Esophagus muscularis mucosa (tissue), 4 donors: Measurements from ENCODE around the gene SORCS2. TPM values are rescaled to one million over a fixed set of nuclear protein-coding genes. Genes with fewer than 3 reads are reported as not detected.

Source experiments
- DNase-seq: peaks from one replicate; pipeline ENCODE4 v3.0.0-alpha.2; 2017; ENCODE audit errors: extremely low spot score
- H3K27ac ChIP-seq, 4 donors: fragments of 200-600 bp; sonication (generic); replicated peaks in 1 of 4; 1 replicate in 3 of 4; 2 replicates in 1 of 4; pipeline ENCODE4 v1.5.1; 2016 to 2019; ENCODE audit warnings: mild to moderate bottlenecking in 1 of 4
- H3K27me3 ChIP-seq, 4 donors: fragments of 200-600 bp; sonication (generic); one replicate each; pipeline versions ENCODE4 v1.5.1 to v1.6.0; 2016 to 2019
- H3K36me3 ChIP-seq, 4 donors: fragments of 200-600 bp; sonication (generic); one replicate each; pipeline ENCODE4 v1.5.1; 2016 to 2019
- H3K4me1 ChIP-seq, 4 donors: fragments of 200-600 bp; sonication (generic); one replicate each; pipeline ENCODE4 v1.5.1; 2016 to 2019
- H3K4me3 ChIP-seq, 4 donors: fragments of 200-600 bp; sonication (generic); 1 replicate in 2 of 4; 2 replicates in 2 of 4; pipeline ENCODE4 v1.5.1; 2016 to 2019; ENCODE audit warnings: mild to moderate bottlenecking in 4 of 4, moderate library complexity in 1 of 4
- H3K9me3 ChIP-seq, 4 donors: fragments of 200-600 bp; sonication (generic); 1 replicate in 3 of 4; 2 replicates in 1 of 4; pipeline ENCODE4 v1.5.1; 2016 to 2019
- CTCF ChIP-seq, 3 experiments: fragments of 200-600 bp in 2 of 3; fragments of 450-650 bp in 1 of 3; sonication (generic) in 2 of 3; IDR thresholded peaks; one replicate each; pipeline ENCODE4 v1.5.1; 2017 to 2019; ENCODE audit warnings: antibody characterized with exemption in 3 of 3, mild to moderate bottlenecking in 2 of 3, moderate library complexity in 1 of 3
- EP300 ChIP-seq: sonication (generic); formaldehyde crosslinking; IDR thresholded peaks from one replicate; pipeline ENCODE4 v1.6.1; 2017; ENCODE audit warnings: antibody characterized with exemption
- POLR2A ChIP-seq: fragments of 450-650 bp; IDR thresholded peaks from one replicate; pipeline ENCODE4 v1.6.1; 2017; ENCODE audit warnings: antibody characterized with exemption, moderate library complexity, mild to moderate bottlenecking, low read depth
- POLR2AphosphoS5 ChIP-seq, 2 donors: sonication (generic); formaldehyde crosslinking; IDR thresholded peaks; one replicate each; pipeline ENCODE4 v1.6.1; 2017; ENCODE audit warnings: antibody characterized with exemption in 2 of 2
- WGBS: methylation state at CpG from one replicate; pipeline ENCODE4 v1.1.5; 2018; 5-methylcytosine and 5-hydroxymethylcytosine counted together
- intact Hi-C: fragments of 100-400 bp; cut with DNase I; formaldehyde crosslinking; loops from one replicate; pipeline ENCODE4 v1.15.1; 2023
- small RNA-seq, 3 donors: library from RNA; depleted of rRNA; stranded (forward); fragments of <200 nt; gene quantifications; one replicate each; pipeline ENCODE3, GENCODE V24; 2016
- total RNA-seq, 4 donors: library from RNA; depleted of rRNA; stranded (reverse); fragments of >200 nt; gene quantifications; one replicate each; pipeline versions ENCODE4 v1.1.0 to v1.2.1, GENCODE V29; 2016

SORCS2 gene
- total RNA-seq, 4 donors from 2014 or later, result 3.3 to 10.1 (median 4.3) TPM

- no peak for DNase-seq
- TF ChIP-seq POLR2A, result no peak
- intact Hi-C loops, result no loop called here
- H3K27me3 ChIP-seq, result no peaks in the 10 kb centered on the region
- H3K36me3 ChIP-seq, result peaks cover 0 to 67% (median 19%) of the 10 kb centered on the region in 4 donors
- no peak overlapping the region for H3K4me3 ChIP-seq
- WGBS, result 93% methylated on average over 3 of the region's 30 CpGs
- H3K27ac ChIP-seq, result no peak overlapping the region
- H3K4me1 ChIP-seq, result peaks cover 32 to 50% (median 42%) of the 10 kb centered on the region in 4 donors
- H3K9me3 ChIP-seq, result no peaks in the 10 kb centered on the region
These were observed 595.4 kb downstream of the SORCS2 start for GRCh38 chr4:7787681-7788141.

- Histone ChIP-seq H3K4me3 (no peak overlapping the region), H3K27me3 (no peaks in the 10 kb centered on the region), H3K9me3 (no peaks in the 10 kb centered on the region), H3K36me3 (peaks cover 0 to 72% (median 22%) of the 10 kb centered on the region in 4 donors), H3K4me1 (peaks cover 27 to 45% (median 38%) of the 10 kb centered on the region in 4 donors), H3K27ac (no peak overlapping the region)
- no peak for TF ChIP-seq EP300
- no peak for DNase-seq
- intact Hi-C loops, result no loop called here
- WGBS, result 92% methylated on average over 17 of the region's 17 CpGs
These were observed 595.9 kb downstream of the SORCS2 start for GRCh38 chr4:7788193-7788592.

- H3K4me1 ChIP-seq, result peaks cover 26 to 41% (median 33%) of the 10 kb centered on the region in 4 donors
- no peaks in the 10 kb centered on the region for H3K9me3 ChIP-seq
- 86% methylated on average over 12 of the region's 13 CpGs for WGBS
- peaks cover 0 to 74% (median 29%) of the 10 kb centered on the region in 4 donors for H3K36me3 ChIP-seq
- intact Hi-C loops, result no loop called here
- TF ChIP-seq POLR2AphosphoS5 (IDR thresholded peaks at IDR 0.05) (peak; percentile 19 to 66), EP300 (no peak), POLR2A (no peak), CTCF (IDR thresholded peaks at IDR 0.05) (no peak)
- DNase-seq, result no peak
- H3K4me3 ChIP-seq, result no peak overlapping the region
- peak overlapping the region in 3 of 4 donors; percentile 31 to 65 (median 46) for H3K27ac ChIP-seq
- H3K27me3 ChIP-seq, result no peaks in the 10 kb centered on the region
These were observed 596.5 kb downstream of the SORCS2 start for GRCh38 chr4:7788694-7789425.

- Histone ChIP-seq H3K4me1 (peaks cover 26 to 36% (median 33%) of the 10 kb centered on the region in 4 donors), H3K27me3 (no peaks in the 10 kb centered on the region), H3K9me3 (no peaks in the 10 kb centered on the region), H3K27ac (peak overlapping the region; percentile 20 to 43 (median 40)), H3K4me3 (no peak overlapping the region), H3K36me3 (peaks cover 0 to 70% (median 25%) of the 10 kb centered on the region in 4 donors)
- WGBS, result 29% methylated on average over 2 of the region's 2 CpGs
- intact Hi-C loops, result no loop called here
- no peak for DNase-seq
- TF ChIP-seq CTCF (IDR thresholded peaks at IDR 0.05) (no peak), POLR2A (no peak), POLR2AphosphoS5 (IDR thresholded peaks at IDR 0.05) (no peak), EP300 (no peak)
These were observed 597.7 kb downstream of the SORCS2 start for GRCh38 chr4:7790023-7790422.

- peak overlapping the region; percentile 20 to 43 (median 40) for H3K27ac ChIP-seq
- intact Hi-C loops, result no loop called here
- TF ChIP-seq POLR2AphosphoS5 (IDR thresholded peaks at IDR 0.05), result no peak
- no peak for TF ChIP-seq CTCF (IDR thresholded peaks at IDR 0.05)
- TF ChIP-seq EP300, result no peak
- no peak for TF ChIP-seq POLR2A
- peaks cover 26 to 36% (median 33%) of the 10 kb centered on the region in 4 donors for H3K4me1 ChIP-seq
- no peak for DNase-seq
- 31% methylated on average over 2 of the region's 2 CpGs for whole genome bisulfite sequencing
- no peak overlapping the region for H3K4me3 ChIP-seq
- H3K27me3 ChIP-seq, result no peaks in the 10 kb centered on the region
- no peaks in the 10 kb centered on the region for H3K9me3 ChIP-seq
- peaks cover 0 to 66% (median 21%) of the 10 kb centered on the region in 4 donors for H3K36me3 ChIP-seq
These were observed 598.7 kb downstream of the SORCS2 start for GRCh38 chr4:7790999-7791398.

Small RNA genes lying within 50 kb of the gene (small RNA-seq; reads per million reads assigned to genes)
- 0 reads per million in 3 donors for gene MIR4274
- gene MIR4798, result 0 to 0.19 (median 0) reads per million in 3 donors

Other genes starting within 250 kb of the SORCS2 start
- gene TADA2B, start 149.2 kb upstream of the SORCS2 start, total RNA-seq, result 10 to 100 TPM; 19.9 to 31.7 (median 26.3) TPM
- gene GRPEL1, start 124.5 kb upstream of the SORCS2 start, total RNA-seq, result 10 to 100 TPM; 17.0 to 34.2 (median 27.5) TPM
- not detected for gene PSAPL1, start 242.4 kb downstream of the SORCS2 start, total RNA-seq